Ovary (tissue), 3 donors: ENCODE data around the gene EN2.

Experiments used
- EP300 ChIP-seq: sonication (generic); formaldehyde crosslinking; IDR thresholded peaks from one replicate; pipeline ENCODE4 v1.6.1; 2017; ENCODE audit warnings: antibody characterized with exemption
- POLR2A ChIP-seq: fragments of 450-650 bp; IDR thresholded peaks from one replicate; pipeline ENCODE4 v1.6.1; 2017; ENCODE audit warnings: antibody characterized with exemption, mild to moderate bottlenecking, moderate library complexity
- TF ChIP-seq, protein P1 (sequence below), 3 donors: fragments of 450-650 bp in 2 of 3; fragments of 200-600 bp in 1 of 3; IDR thresholded peaks; one replicate each; pipeline versions ENCODE4 v1.5.1 to v1.8.0; 2016 to 2022; ENCODE audit warnings: antibody characterized with exemption in 3 of 3, mild to moderate bottlenecking in 1 of 3
- donor health status: DM: no; HTN: no; CAD: no.

GRCh38 chr7:155483868-155484325 lies 26.0 kb downstream of the EN2 start:
- TF ChIP-seq, protein P1, sequence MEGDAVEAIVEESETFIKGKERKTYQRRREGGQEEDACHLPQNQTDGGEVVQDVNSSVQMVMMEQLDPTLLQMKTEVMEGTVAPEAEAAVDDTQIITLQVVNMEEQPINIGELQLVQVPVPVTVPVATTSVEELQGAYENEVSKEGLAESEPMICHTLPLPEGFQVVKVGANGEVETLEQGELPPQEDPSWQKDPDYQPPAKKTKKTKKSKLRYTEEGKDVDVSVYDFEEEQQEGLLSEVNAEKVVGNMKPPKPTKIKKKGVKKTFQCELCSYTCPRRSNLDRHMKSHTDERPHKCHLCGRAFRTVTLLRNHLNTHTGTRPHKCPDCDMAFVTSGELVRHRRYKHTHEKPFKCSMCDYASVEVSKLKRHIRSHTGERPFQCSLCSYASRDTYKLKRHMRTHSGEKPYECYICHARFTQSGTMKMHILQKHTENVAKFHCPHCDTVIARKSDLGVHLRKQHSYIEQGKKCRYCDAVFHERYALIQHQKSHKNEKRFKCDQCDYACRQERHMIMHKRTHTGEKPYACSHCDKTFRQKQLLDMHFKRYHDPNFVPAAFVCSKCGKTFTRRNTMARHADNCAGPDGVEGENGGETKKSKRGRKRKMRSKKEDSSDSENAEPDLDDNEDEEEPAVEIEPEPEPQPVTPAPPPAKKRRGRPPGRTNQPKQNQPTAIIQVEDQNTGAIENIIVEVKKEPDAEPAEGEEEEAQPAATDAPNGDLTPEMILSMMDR (IDR thresholded peaks at IDR 0.05) = no peak
- no peak for TF ChIP-seq POLR2A
- TF ChIP-seq EP300 = no peak
